ENCODE measurements around the gene MATN3. TPM values are rescaled to one million over a fixed set of nuclear protein-coding genes. Genes with fewer than 3 reads are reported as not detected.
A peak's percentile ranks its signal among the peaks of the same experiment; 100 is the strongest.

MATN3 gene, protein sequence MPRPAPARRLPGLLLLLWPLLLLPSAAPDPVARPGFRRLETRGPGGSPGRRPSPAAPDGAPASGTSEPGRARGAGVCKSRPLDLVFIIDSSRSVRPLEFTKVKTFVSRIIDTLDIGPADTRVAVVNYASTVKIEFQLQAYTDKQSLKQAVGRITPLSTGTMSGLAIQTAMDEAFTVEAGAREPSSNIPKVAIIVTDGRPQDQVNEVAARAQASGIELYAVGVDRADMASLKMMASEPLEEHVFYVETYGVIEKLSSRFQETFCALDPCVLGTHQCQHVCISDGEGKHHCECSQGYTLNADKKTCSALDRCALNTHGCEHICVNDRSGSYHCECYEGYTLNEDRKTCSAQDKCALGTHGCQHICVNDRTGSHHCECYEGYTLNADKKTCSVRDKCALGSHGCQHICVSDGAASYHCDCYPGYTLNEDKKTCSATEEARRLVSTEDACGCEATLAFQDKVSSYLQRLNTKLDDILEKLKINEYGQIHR
- not detected for total RNA-seq

DNA sequence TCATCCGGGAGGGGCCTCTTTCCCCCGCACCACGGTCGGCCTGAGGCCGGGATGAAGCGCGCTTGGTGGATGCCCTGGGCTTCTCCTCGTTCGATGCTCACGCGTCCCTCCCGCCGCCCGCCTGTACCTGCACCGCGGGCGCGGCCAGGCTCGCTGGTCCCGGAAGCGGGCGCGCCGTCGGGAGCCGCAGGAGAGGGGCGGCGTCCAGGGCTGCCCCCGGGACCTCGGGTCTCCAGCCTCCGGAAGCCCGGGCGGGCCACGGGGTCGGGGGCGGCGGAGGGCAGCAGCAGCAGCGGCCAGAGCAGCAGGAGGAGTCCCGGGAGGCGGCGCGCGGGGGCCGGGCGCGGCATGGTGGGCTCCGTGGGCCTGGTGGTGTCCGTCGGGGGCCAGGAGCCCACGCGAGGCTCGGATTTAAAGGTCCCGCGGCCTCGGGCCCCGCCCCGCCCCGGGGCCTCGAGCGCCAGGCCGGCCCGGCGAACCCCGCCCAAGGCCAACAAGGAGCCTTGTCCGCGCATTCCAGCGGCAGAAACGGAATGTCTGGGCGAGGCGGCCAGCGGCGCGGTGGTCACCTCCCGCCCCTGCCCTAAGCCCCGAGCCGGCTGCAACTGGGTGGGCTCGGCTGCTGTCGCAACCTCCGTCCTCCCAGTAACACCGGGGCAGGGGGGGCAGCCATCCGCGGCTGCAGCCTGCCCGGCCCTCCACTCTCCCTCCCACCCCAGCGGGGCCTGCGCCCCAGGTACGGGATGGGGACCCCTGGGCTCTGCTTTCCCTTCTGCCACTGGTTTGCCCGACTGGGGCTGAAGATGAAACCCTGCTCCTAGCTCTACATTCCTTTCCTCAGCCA is at the start of gene MATN3:
Gene MATN3, minus strand, starts transcription at position 387 of the 844 bp plus-strand sequence. Its CDS starts 37 bp downstream, at position 350.
- Mint-ChIP-seq H3K27ac (no peak within 1 kb of the TSS), H3K27me3 (peaks cover 29% of the 10 kb centered on the region), H3K36me3 (no peaks in the 10 kb centered on the region), H3K4me3 (peak within 1 kb of the TSS; percentile 41), H3K4me1 (ENCODE audit: low read depth) (peaks cover 6% of the 10 kb centered on the region), H3K9me3 (peaks cover 5% of the 10 kb centered on the region)
- ChIA-PET POLR2A (no interaction called here), CTCF (interaction anchor here (1.1 to 1.3 kb wide), 2 partner anchors 10 to 82 kb away, joined by 3 read pairs; no protein-coding TSS in a partner anchor)
- intact Hi-C loops (cut with micrococcal nuclease) = loop anchor here (10.0 kb wide), 1 partner anchor 212 kb away; the partner anchor contains the start of gene SDC1
- peak; percentile 16 for DNase-seq

DNA sequence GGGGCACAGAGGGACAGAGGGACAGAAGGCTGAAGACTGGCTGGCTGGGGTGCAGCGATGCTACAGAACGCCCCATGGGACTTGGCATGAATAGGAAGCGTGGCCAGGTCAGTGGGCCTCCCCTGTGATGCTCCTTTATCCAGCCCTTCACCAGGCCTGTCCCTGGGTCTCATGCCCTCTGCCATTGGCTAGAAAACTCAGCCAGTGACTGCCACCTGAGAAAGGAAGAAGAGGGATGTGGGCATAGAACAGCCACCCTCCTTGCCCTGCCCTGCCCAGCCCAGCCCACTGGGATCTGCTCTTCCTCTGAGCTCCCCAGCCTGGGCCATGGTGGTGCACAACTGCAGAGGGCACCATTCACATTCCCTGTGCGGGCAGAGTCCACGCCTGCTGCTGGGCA is 49.5 kb upstream of the MATN3 start:
- Mint-ChIP-seq H3K36me3 (no peaks in the 10 kb centered on the region), H3K27ac (no peak overlapping the region), H3K4me3 (no peak overlapping the region), H3K27me3 (peaks cover 6% of the 10 kb centered on the region), H3K9me3 (peaks cover 3% of the 10 kb centered on the region), H3K4me1 (ENCODE audit: low read depth) (no peaks in the 10 kb centered on the region)
- DNase-seq = no peak
- ChIA-PET CTCF (interaction anchor here (1.9 kb wide), 1 partner anchor 46 kb away, joined by 11 read pairs; no protein-coding TSS in a partner anchor), POLR2A (no interaction called here)
- intact Hi-C loops (cut with micrococcal nuclease) = no loop called here

DNA sequence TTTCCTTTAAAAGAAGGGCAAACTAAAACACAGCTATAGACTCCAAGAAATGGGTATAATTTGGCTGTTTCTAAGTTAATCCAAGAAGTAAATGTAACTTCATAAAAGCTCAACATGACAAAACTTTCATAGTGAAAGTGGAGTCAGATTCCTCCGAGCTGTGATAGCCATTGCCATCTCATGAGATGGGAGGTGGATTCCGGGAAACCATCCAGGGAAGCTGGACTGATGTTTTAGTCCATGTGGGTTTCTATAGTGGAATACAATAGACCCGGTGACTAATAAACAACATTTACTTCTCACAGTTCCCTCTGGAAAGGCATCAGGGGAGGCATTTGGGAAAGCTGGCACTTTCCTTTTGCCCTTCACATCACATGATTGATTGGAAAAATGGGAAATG is 49.0 kb upstream of the MATN3 start:
- Mint-ChIP-seq H3K9me3 (peaks cover 3% of the 10 kb centered on the region), H3K36me3 (no peaks in the 10 kb centered on the region), H3K4me1 (ENCODE audit: low read depth) (no peaks in the 10 kb centered on the region), H3K27me3 (peaks cover 10% of the 10 kb centered on the region), H3K27ac (no peak overlapping the region), H3K4me3 (no peak overlapping the region)
- POLR2A ChIA-PET = no interaction called here
- intact Hi-C loops (cut with micrococcal nuclease) = no loop called here
- DNase-seq = no peak
- CTCF ChIA-PET = interaction anchor here (1.9 kb wide), 1 partner anchor 46 kb away, joined by 11 read pairs; no protein-coding TSS in a partner anchor

DNA sequence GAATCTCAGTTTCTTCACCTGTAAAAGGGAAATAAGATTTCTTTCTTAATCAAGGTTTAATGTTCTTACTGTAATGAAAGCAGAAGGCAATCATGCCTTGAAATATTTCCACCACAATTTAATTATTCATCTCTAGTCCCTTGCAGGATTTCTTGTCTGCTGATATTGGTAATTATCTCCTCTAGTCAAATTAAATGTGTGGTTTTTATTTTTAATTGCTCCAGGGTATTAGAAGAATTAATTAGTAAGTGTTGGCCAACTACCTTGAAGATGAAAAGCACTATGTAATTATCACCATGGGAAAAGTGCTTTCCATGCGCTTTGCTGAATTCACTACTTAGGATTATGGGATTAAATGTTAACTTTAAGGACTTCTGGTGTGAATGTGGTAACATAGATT is 47.6 kb upstream of the MATN3 start:
- intact Hi-C loops (cut with micrococcal nuclease) = no loop called here
- CTCF ChIA-PET = no interaction called here
- POLR2A ChIA-PET = no interaction called here
- Mint-ChIP-seq H3K27me3 (peaks cover 14% of the 10 kb centered on the region), H3K27ac (no peak overlapping the region), H3K36me3 (no peaks in the 10 kb centered on the region), H3K9me3 (peaks cover 3% of the 10 kb centered on the region), H3K4me1 (ENCODE audit: low read depth) (no peaks in the 10 kb centered on the region), H3K4me3 (no peak overlapping the region)
- no peak for DNase-seq

DNA sequence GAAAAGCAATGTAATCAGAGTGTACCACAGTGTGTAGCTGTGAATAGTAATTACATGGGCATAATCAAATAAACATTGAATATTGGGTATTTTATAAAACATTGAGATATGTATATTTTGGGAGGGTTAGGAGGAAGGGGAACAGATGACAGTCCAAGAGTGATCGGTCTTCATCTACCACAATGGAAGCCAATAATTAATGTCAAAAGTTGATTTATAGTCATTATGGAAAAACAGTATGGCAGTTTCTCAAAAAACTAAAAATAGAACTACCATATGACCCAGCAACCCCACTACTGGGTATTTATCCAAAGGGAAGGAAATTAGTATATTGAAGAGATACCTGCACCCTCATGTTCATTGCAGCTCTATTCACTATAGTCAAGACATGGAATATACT is 44.8 kb upstream of the MATN3 start:
- no peak for DNase-seq
- ChIA-PET CTCF (no interaction called here), POLR2A (no interaction called here)
- Mint-ChIP-seq H3K4me3 (no peak overlapping the region), H3K9me3 (no peaks in the 10 kb centered on the region), H3K36me3 (no peaks in the 10 kb centered on the region), H3K27ac (no peak overlapping the region), H3K4me1 (ENCODE audit: low read depth) (no peaks in the 10 kb centered on the region), H3K27me3 (peaks cover 16% of the 10 kb centered on the region)
- intact Hi-C loops (cut with micrococcal nuclease) = no loop called here

DNA sequence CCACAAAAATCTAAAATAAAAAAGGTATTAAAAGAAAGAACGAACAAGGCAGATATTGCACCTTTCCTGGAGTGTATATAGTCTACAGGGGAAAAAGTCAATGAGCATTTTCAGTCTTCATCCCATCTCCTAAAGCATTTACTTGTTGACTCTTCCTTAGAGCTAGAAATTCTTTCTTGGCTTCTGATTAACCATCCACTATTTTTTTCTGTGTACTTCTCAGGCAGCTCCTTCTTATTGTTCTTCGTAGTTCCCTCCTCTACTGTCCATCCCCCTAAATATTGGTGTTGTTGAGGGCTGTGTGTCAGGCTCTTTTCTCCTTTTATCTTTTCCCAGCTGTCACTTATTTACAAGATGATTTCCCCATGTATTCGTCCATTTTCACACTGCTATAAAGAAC is 42.5 kb upstream of the MATN3 start:
- no peaks in the 10 kb centered on the region for H3K9me3 Mint-ChIP-seq
- no peak overlapping the region for H3K27ac Mint-ChIP-seq
- no peaks in the 10 kb centered on the region for H3K36me3 Mint-ChIP-seq
- no peak overlapping the region for H3K4me3 Mint-ChIP-seq
- ChIA-PET POLR2A (no interaction called here), CTCF (interaction anchor here (0.9 to 1.4 kb wide), 2 partner anchors 24 to 40 kb away, joined by 3 to 7 read pairs; no protein-coding TSS in a partner anchor)
- H3K27me3 Mint-ChIP-seq = peaks cover 16% of the 10 kb centered on the region
- peaks cover 4% of the 10 kb centered on the region for H3K4me1 Mint-ChIP-seq (ENCODE audit: low read depth)
- no peak for DNase-seq
- intact Hi-C loops (cut with micrococcal nuclease) = no loop called here

DNA sequence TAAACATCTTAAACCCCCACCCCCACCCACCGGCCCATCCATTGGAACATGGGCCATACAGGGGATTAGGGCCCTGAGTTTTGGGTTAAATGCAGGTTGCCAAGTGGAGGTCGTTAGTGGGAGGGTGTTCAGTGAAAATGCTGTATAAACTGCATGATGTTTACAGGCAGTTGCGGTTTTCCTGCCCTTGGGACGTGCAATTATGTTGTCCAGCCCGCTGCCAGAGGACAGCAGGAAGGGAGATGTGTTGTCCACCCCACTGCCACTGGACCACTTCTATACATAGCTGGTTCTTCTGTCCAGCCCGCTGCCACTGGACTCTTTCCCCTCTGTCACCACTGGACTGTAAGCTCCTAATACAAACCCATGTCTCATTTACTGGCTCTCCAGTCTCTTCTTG is 41.7 kb upstream of the MATN3 start:
- POLR2A ChIA-PET = no interaction called here
- H3K27ac Mint-ChIP-seq = no peak overlapping the region
- no peak overlapping the region for H3K4me3 Mint-ChIP-seq
- peaks cover 16% of the 10 kb centered on the region for H3K27me3 Mint-ChIP-seq
- H3K36me3 Mint-ChIP-seq = no peaks in the 10 kb centered on the region
- no peaks in the 10 kb centered on the region for H3K9me3 Mint-ChIP-seq
- intact Hi-C loops (cut with micrococcal nuclease) = no loop called here
- DNase-seq = no peak
- CTCF ChIA-PET = interaction anchor here (1.4 kb wide), 1 partner anchor 39 kb away, joined by 7 read pairs; no protein-coding TSS in a partner anchor
- peaks cover 12% of the 10 kb centered on the region for H3K4me1 Mint-ChIP-seq (ENCODE audit: low read depth)

DNA sequence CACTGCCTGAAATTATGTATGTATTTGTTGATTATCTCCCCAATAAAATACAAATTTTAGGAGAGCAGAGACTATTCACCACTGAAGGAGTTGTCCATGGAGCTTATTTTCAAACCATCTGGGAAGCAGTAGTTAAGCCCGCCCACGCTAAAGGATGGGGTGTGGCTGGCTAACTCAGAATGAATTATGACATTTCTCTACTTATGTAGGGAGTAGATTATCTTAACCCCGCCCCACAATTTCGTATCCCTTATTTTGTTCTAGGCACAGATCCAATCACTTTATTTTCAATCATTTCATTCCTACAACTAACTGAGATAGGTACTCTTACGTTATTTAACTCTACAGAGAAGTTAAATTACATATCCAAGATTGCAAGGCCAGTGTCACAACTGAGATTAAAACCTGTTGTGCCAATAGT is 40.4 kb upstream of the MATN3 start:
- H3K36me3 Mint-ChIP-seq = no peaks in the 10 kb centered on the region
- ChIA-PET POLR2A (interaction anchor here (1.7 kb wide), 1 partner anchor 38 kb away, joined by 3 read pairs; no protein-coding TSS in a partner anchor), CTCF (interaction anchor here (0.9 kb wide), 1 partner anchor 37 kb away, joined by 5 read pairs; no protein-coding TSS in a partner anchor)
- DNase-seq = peak; percentile 36
- no peak overlapping the region for H3K4me3 Mint-ChIP-seq
- peaks cover 16% of the 10 kb centered on the region for H3K27me3 Mint-ChIP-seq
- intact Hi-C loops (cut with micrococcal nuclease) = no loop called here
- peaks cover 22% of the 10 kb centered on the region for H3K4me1 Mint-ChIP-seq (ENCODE audit: low read depth)
- H3K9me3 Mint-ChIP-seq = no peaks in the 10 kb centered on the region
- H3K27ac Mint-ChIP-seq = no peak overlapping the region

DNA sequence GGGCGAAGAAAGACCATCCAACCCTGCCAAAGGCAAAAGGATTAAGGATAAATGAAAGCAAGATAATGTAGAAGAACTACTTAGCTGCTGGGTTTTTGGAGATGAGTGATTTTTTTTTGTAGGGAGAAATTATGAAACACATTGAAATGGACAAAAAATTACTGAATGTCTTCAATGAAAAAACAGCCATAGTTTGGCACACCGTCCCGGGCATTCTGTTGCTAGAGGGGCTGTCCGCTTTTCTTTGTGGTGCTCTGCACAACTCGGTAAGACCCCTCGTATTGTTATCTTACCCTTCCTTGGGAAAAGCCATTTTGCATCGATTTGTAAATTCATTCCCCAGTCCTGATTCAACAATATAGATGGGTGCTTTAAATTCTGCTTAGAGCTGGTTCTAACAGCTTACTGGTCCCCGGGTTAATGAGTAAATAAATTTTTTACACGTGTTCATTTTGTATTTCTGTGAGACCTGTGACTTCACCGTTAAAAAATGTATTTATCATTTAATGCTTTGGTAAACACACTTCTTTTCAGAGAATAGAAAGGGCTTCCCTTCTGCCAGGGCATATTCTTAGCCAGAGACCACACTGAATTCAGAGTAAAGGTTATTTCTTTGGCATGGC is 39.9 kb upstream of the MATN3 start:
- intact Hi-C loops (cut with micrococcal nuclease) = no loop called here
- H3K9me3 Mint-ChIP-seq = no peaks in the 10 kb centered on the region
- POLR2A ChIA-PET = interaction anchor here (0.9 to 1.8 kb wide), 5 partner anchors 37 to 183 kb away, joined by 3 to 5 read pairs (median 4); partner anchors contain the start of genes TTC32 and WDR35
- no peak overlapping the region for H3K27ac Mint-ChIP-seq
- DNase-seq = no peak
- CTCF ChIA-PET = interaction anchor here (0.9 to 2.2 kb wide), 3 partner anchors 36 to 599 kb away, joined by 4 to 8 read pairs (median 5); partner anchors contain the start of gene HS1BP3
- peaks cover 25% of the 10 kb centered on the region for H3K4me1 Mint-ChIP-seq (ENCODE audit: low read depth)
- no peak overlapping the region for H3K4me3 Mint-ChIP-seq
- peaks cover 16% of the 10 kb centered on the region for H3K27me3 Mint-ChIP-seq
- no peaks in the 10 kb centered on the region for H3K36me3 Mint-ChIP-seq

DNA sequence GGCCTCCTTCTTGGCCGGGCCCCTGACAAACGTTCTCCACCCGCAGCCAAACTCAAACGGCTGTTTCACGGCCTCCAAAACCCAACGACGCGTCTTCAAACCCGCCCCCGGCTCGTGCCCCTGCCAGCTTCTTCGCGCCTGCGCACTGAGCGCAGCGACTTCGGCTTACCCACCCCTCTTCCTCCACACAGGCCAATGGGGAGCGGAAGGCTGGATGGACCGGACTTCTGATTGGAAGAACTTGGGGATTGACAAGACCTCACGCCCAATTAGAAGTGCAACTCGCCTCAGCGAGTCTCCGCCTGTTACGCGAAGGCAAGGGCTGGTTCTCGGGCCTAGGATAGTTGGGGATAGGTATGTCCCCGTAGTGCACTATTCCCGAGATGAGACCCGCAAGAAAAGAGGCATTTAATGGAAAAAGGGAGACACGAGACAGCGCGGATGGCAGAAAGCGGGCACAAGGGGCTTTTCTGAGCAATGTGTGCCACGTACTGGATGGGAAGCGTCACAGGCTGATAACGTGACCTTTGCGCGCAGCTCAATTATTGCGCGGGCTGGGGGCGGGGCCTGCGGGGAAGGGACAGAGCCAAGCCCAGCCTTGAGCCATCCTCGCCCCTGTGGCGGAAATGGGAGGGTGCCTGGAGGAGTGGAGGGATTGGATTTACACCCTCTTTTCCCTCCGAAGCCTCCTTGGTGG is 39.2 kb upstream of the MATN3 start, which contains the start of gene LAPTM4A:
Gene LAPTM4A, minus strand, starts transcription at position 97 of the 697 bp plus-strand sequence. CDS start 108 bp downstream, outside the sequence.
- intact Hi-C loops (cut with micrococcal nuclease) = loop anchor here (1.0 to 2.0 kb wide), 6 partner anchors 47 to 771 kb away; partner anchors contain the start of genes LDAH, PUM2, TTC32 and WDR35
- ChIA-PET CTCF (interaction anchor here (0.5 to 2.2 kb wide), 3 partner anchors 36 to 599 kb away, joined by 3 to 8 read pairs (median 4); partner anchors contain the start of gene HS1BP3), POLR2A (interaction anchor here (0.6 to 1.8 kb wide), 6 partner anchors 37 to 182 kb away, joined by 3 to 5 read pairs (median 4); partner anchors contain the start of genes TTC32 and WDR35)
- Mint-ChIP-seq H3K27ac (no peak within 1 kb of the TSS), H3K36me3 (no peaks in the 10 kb centered on the region), H3K4me1 (ENCODE audit: low read depth) (peaks cover 28% of the 10 kb centered on the region), H3K27me3 (peaks cover 11% of the 10 kb centered on the region), H3K9me3 (no peaks in the 10 kb centered on the region), H3K4me3 (no peak within 1 kb of the TSS)
- peak; percentile 99 for DNase-seq
